HepG2 (cell line): Measurements from ENCODE around the gene POLR1C. TPM values are rescaled to one million over a fixed set of nuclear protein-coding genes. Genes with fewer than 3 reads are reported as not detected.
"Not testable (repeated sequence)": the region's sequence is repeated elsewhere in the genome, so short reads cannot be mapped to it uniquely, and the experiment has no call there.

Experiments used
- ATAC-seq: fragments of 200-7000 bp; cut with Tn5 transposase; 3 replicates; pipeline ENCODE4 v1.9.1; 2020; ENCODE audit warnings: mild to moderate bottlenecking, moderate library complexity
- BruUV-seq: library from RNA; stranded (reverse); fragments of 400-500 nt; replicated peaks from 2 replicates; lab custom pipeline; 2021; lab: Mats Ljungman, UMichigan
- CTCF ChIA-PET: fragments of 300-600 bp; formaldehyde crosslinking; extraction: SDS; loops from one replicate; lab custom pipeline; 2021; ENCODE audit warnings: low total read pairs, inconsistent platforms, low intra/inter-chr PET ratio; lab: Yijun Ruan, JAX
- POLR2A ChIA-PET: fragments of 350-600 bp; sonication (Branson Sonifier 250); formaldehyde crosslinking; loops from one replicate; lab custom pipeline; 2020; ENCODE audit warnings: antibody characterized with exemption, inconsistent platforms; lab: Yijun Ruan, JAX
- DNase-seq: peaks from one replicate; pipeline ENCODE4 v3.0.0-alpha.2; 2015; ENCODE audit warnings: low spot score
- FAIRE-seq: peaks from 3 replicates; lab custom pipeline; 2011; peaks lifted over from hg19 to GRCh38; lab: Jason Lieb, UNC
- H2AFZ ChIP-seq: one replicate; pipeline ENCODE4 v1.6.1; 2011; ENCODE audit warnings: low read length, inconsistent platforms
- H3K27ac ChIP-seq: fragments of 300-600 bp; 3 replicates; pipeline ENCODE4 v1.8.0; 2011; ENCODE audit warnings: mixed run types, mild to moderate bottlenecking, mixed read lengths, low read length, inconsistent platforms; ENCODE audit not compliant: insufficient read depth; ENCODE audit errors: extremely low read length
- H3K27me3 ChIP-seq, 2 experiments: fragments of 200-600 bp in 1 of 2; 2 replicates in 1 of 2; 3 replicates in 1 of 2; pipeline versions ENCODE4 v1.6.0 to v1.8.0; 2011; ENCODE audit warnings: low read length in 2 of 2, mild to moderate bottlenecking in 2 of 2, moderate library complexity in 2 of 2, inconsistent platforms in 1 of 2; ENCODE audit not compliant: insufficient read depth in 2 of 2, control insufficient read depth in 1 of 2
- H3K36me3 ChIP-seq, 2 experiments: fragments of 200-600 bp in 1 of 2; replicated peaks in 1 of 2; 2 replicates in 1 of 2; 3 replicates in 1 of 2; pipeline versions ENCODE4 v1.5.1 to v1.8.0; 2011; ENCODE audit warnings: low read length in 2 of 2, inconsistent platforms in 1 of 2; ENCODE audit not compliant: insufficient read depth in 2 of 2, control insufficient read depth in 1 of 2
- H3K4me1 ChIP-seq: 2 replicates; pipeline ENCODE4 v1.5.1; 2012; ENCODE audit warnings: low read length, inconsistent platforms; ENCODE audit not compliant: insufficient read depth
- H3K4me2 ChIP-seq: 2 replicates; pipeline ENCODE4 v1.6.0; 2011; ENCODE audit warnings: low read depth, low read length, inconsistent platforms
- H3K4me3 ChIP-seq, 3 experiments: fragments of 200-600 bp in 1 of 3; sonication (generic), shearing (Covaris generic) in 1 of 3; replicated peaks in 1 of 3; 2 replicates each; pipeline ENCODE4 v1.5.1; 2011 to 2016; ENCODE audit warnings: low read length in 3 of 3, inconsistent platforms in 2 of 3, low read depth in 2 of 3, mild to moderate bottlenecking in 2 of 3, control low read depth in 1 of 3, mixed read lengths in 1 of 3; ENCODE audit not compliant: insufficient read depth in 1 of 3
- H3K79me2 ChIP-seq: one replicate; pipeline ENCODE4 v1.6.1; 2011; ENCODE audit warnings: low read length, inconsistent platforms; ENCODE audit not compliant: insufficient read depth
- H3K9ac ChIP-seq: 2 replicates; pipeline ENCODE4 v1.6.0; 2011; ENCODE audit warnings: mild to moderate bottlenecking, low read depth, low read length, inconsistent platforms; ENCODE audit not compliant: insufficient read depth
- H3K9me3 ChIP-seq: 2 replicates; pipeline ENCODE4 v1.5.1; 2012; ENCODE audit warnings: mild to moderate bottlenecking, low read length
- H4K20me1 ChIP-seq: 2 replicates; pipeline ENCODE4 v1.6.0; 2011; ENCODE audit warnings: inconsistent platforms, mild to moderate bottlenecking, low read length, moderate library complexity; ENCODE audit not compliant: insufficient read depth
- CCDC6 ChIP-seq: sonication (generic); formaldehyde crosslinking; IDR thresholded peaks from 2 replicates; pipeline ENCODE4 v1.8.1; 2022; ENCODE audit warnings: mild to moderate bottlenecking, missing genetic modification reagents, moderate library complexity
- HNRNPH1 ChIP-seq: fragments of 200-400 bp; formaldehyde crosslinking; optimal IDR thresholded peaks from 2 replicates; pipeline ENCODE3; 2017; ENCODE audit warnings: mild to moderate bottlenecking, low read depth, low read length
- HOXA9 ChIP-seq: sonication (generic); formaldehyde crosslinking; IDR thresholded peaks from 2 replicates; pipeline ENCODE4 v1.8.1; 2022; ENCODE audit warnings: missing genetic modification reagents, mild to moderate bottlenecking, moderate library complexity, borderline replicate concordance
- PHF8 ChIP-seq: sonication (generic); formaldehyde crosslinking; IDR thresholded peaks from 2 replicates; pipeline ENCODE4 v1.5.0; 2020; ENCODE audit warnings: missing genetic modification reagents
- POLR2A ChIP-seq, 2 experiments: IDR thresholded peaks; 2 replicates each; pipeline ENCODE4 v1.6.1; 2011; ENCODE audit warnings: low read depth in 2 of 2, low read length in 2 of 2, mild to moderate bottlenecking in 1 of 2, moderate library complexity in 1 of 2; ENCODE audit not compliant: insufficient read depth in 1 of 2
- SRY ChIP-seq: sonication (generic); formaldehyde crosslinking; IDR thresholded peaks from 2 replicates; pipeline ENCODE4 v1.8.0; 2022; ENCODE audit warnings: mild to moderate bottlenecking, missing genetic modification reagents
- XBP1 ChIP-seq: sonication (generic); formaldehyde crosslinking; IDR thresholded peaks from 2 replicates; pipeline ENCODE4 v1.5.0; 2020; ENCODE audit warnings: missing genetic modification reagents
- ZKSCAN1 ChIP-seq: fragments of 150-350 bp; IDR thresholded peaks from 2 replicates; pipeline ENCODE4 v1.6.1; 2014; ENCODE audit warnings: low read length
- WGBS: methylation state at CpG from one replicate; pipeline ENCODE4 v1.1.6; 2017; ENCODE audit warnings: low lambda C conversion rate; 5-methylcytosine and 5-hydroxymethylcytosine counted together
- in situ Hi-C: cut with HindIII; loops from 2 replicates; pipeline ENCODE4 v1.10.0; 2017; ENCODE audit warnings: low pct_unique_long_range_greater_than_20kb; ENCODE audit not compliant: extremely low pct_ligation_motif_present
- intact Hi-C: fragments of 100-400 bp; cut with micrococcal nuclease; formaldehyde crosslinking; loops from one replicate; pipeline ENCODE4 v1.10.0; 2022; ENCODE audit not compliant: unreplicated experiment
- polyA plus RNA-seq, 8 experiments: library from polyadenylated mRNA; depleted of rRNA in 3 of 8; stranded (reverse) in 7 of 8; unstranded in 1 of 8; fragments of >200 nt; fragmentation: Illumina TruSeq in 4 of 8; extraction: Trizol in 4 of 8; gene quantifications; 2 replicates each; pipeline versions ENCODE4 v1.2.1 to v1.2.3, GENCODE V29; 2011 to 2016; ENCODE audit warnings: low read depth in 4 of 8, missing spikeins in 1 of 8, mixed read lengths in 1 of 8; ENCODE audit not compliant: insufficient read depth in 1 of 8
- total RNA-seq, 5 experiments: library from RNA; depleted of rRNA; stranded (reverse); fragments of >200 nt; fragmentation: Illumina TruSeq; extraction: Trizol; gene quantifications; 2 replicates each; pipeline ENCODE4 v1.2.3, GENCODE V29; 2016; ENCODE audit warnings: low read depth in 1 of 5
- TF ChIP-seq, protein P1 (sequence below): sonication (generic); formaldehyde crosslinking; IDR thresholded peaks from 2 replicates; pipeline ENCODE4 v1.5.0; 2020; ENCODE audit warnings: mild to moderate bottlenecking, missing genetic modification reagents, borderline replicate concordance
- TF ChIP-seq, protein P2 (sequence below): sonication (generic); formaldehyde crosslinking; IDR thresholded peaks from 2 replicates; pipeline ENCODE4 v1.8.0; 2022; ENCODE audit warnings: missing genetic modification reagents, mild to moderate bottlenecking, borderline replicate concordance

Gene POLR1C
- total and polyA plus RNA-seq, 2 of the 13 experiments (the other 11 are each of a cell fraction or from before 2014, with no cell fraction given): 62.6 to 72.2 TPM

DNA sequence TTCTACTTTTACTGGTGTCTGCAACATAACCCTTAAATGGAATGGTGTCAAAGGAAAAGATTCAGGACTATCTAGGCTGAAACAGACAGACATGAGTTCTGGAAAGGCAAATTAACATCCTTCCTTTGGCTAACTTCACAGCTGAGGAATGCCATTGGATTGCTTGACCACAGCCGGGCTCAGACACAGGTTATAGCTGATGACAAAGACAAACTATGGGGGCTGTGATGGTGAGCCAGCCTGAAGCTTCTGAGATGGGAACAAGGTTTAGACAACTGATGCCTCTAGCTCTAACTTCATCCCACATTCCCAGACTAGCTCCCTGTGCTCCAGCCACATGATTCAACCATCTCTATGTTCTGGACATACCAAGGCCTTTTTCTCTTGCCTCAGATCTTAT, 15.3 kb downstream of the POLR1C start (continued):
- TF ChIP-seq, protein P1, sequence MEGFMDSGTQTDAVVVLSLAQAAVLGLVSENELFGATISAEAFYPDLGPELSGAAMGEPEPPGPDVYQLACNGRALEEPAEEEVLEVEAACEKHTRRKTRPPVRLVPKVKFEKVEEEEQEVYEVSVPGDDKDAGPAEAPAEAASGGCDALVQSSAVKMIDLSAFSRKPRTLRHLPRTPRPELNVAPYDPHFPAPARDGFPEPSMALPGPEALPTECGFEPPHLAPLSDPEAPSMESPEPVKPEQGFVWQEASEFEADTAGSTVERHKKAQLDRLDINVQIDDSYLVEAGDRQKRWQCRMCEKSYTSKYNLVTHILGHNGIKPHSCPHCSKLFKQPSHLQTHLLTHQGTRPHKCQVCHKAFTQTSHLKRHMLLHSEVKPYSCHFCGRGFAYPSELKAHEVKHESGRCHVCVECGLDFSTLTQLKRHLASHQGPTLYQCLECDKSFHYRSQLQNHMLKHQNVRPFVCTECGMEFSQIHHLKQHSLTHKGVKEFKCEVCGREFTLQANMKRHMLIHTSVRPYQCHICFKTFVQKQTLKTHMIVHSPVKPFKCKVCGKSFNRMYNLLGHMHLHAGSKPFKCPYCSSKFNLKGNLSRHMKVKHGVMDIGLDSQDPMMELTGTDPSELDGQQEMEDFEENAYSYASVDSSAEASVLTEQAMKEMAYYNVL (CRISPR knock-in tag): no peak
- TF ChIP-seq CCDC6 (CRISPR knock-in tag) (no peak), XBP1 (CRISPR knock-in tag) (no peak), SRY (CRISPR knock-in tag) (no peak), ZKSCAN1 (no peak), HOXA9 (CRISPR knock-in tag) (no peak), HNRNPH1 (no peak), POLR2A (IDR thresholded peaks at IDR 0.05; ENCODE audit: insufficient read depth in 1 of 2, low read depth in 2 of 2, low read length in 2 of 2) (no peak), PHF8 (CRISPR knock-in tag) (no peak)
- TF ChIP-seq, protein P2, sequence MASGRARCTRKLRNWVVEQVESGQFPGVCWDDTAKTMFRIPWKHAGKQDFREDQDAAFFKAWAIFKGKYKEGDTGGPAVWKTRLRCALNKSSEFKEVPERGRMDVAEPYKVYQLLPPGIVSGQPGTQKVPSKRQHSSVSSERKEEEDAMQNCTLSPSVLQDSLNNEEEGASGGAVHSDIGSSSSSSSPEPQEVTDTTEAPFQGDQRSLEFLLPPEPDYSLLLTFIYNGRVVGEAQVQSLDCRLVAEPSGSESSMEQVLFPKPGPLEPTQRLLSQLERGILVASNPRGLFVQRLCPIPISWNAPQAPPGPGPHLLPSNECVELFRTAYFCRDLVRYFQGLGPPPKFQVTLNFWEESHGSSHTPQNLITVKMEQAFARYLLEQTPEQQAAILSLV (CRISPR knock-in tag): no peak
- TF ChIP-seq, all 625 proteins: peak for 0

DNA sequence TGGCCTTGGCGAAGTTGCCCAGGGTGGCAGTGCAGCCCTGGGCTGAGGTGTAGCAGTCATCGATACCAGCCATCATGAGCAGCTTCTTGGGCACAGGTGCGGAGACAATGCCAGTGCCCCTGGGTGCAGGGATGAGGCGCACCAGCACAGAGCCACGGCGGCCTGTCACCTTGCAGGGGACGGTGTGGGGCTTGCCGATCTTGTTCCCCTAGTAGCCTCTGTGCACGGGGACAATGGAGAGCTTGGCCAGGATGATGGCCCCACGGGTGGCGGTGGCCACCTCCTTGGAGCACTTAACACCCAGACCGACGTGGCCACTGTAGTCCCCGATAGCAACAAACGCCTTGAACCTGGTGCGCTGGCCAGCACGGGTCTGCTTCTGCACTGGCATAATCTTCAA, 22.1 kb downstream of the POLR1C start:
- H3K27ac ChIP-seq, BruUV-seq, in situ Hi-C loops, DNase-seq, H3K79me2 ChIP-seq, ATAC-seq, H4K20me1 ChIP-seq, POLR2A ChIA-PET, FAIRE-seq, intact Hi-C loops, H2AFZ ChIP-seq, H3K4me1 ChIP-seq, H3K9ac ChIP-seq, H3K27me3 ChIP-seq, H3K9me3 ChIP-seq, H3K4me3 ChIP-seq, H3K4me2 ChIP-seq, CTCF ChIA-PET: not testable (repeated sequence)
- peaks cover 12 to 66% of the 10 kb centered on the region in 2 experiments for H3K36me3 ChIP-seq
- 98% methylated on average over 11 of the region's 17 CpGs for WGBS
